BLaER1 treated with 17β-estradiol and CSF1 and Interleukin-3, amounts not matched to agents 10 nM and 100 nM (cell line): ENCODE results near the gene CLK3.
A peak's percentile ranks its signal among the peaks of the same experiment; 100 is the strongest.

Experiments
- H3K27ac ChIP-seq, 11 experiments: shearing (Covaris generic); formaldehyde crosslinking; 2 replicates each; pipeline ENCODE4 v1.8.1; 2022
- H3K27me3 ChIP-seq, 11 experiments: shearing (Covaris generic); formaldehyde crosslinking; 2 replicates each; pipeline ENCODE4 v1.8.1; 2022
- H3K36me3 ChIP-seq, 11 experiments: shearing (Covaris generic); formaldehyde crosslinking; 2 replicates each; pipeline ENCODE4 v1.8.1; 2022
- H3K4me1 ChIP-seq, 10 experiments: shearing (Covaris generic); formaldehyde crosslinking; 2 replicates each; pipeline ENCODE4 v1.8.1; 2022
- H3K4me2 ChIP-seq, 11 experiments: shearing (Covaris generic); formaldehyde crosslinking; 2 replicates each; pipeline ENCODE4 v1.8.1; 2022
- H3K4me3 ChIP-seq, 10 experiments: shearing (Covaris generic); formaldehyde crosslinking; 2 replicates each; pipeline ENCODE4 v1.8.1; 2022
- H3K9ac ChIP-seq, 11 experiments: shearing (Covaris generic); formaldehyde crosslinking; 2 replicates each; pipeline ENCODE4 v1.8.1; 2022
- H3K9me3 ChIP-seq, 11 experiments: shearing (Covaris generic); formaldehyde crosslinking; replicated peaks in 1 of 11; 2 replicates each; pipeline ENCODE4 v1.8.1; 2022
- H4K20me1 ChIP-seq, 11 experiments: shearing (Covaris generic); formaldehyde crosslinking; 2 replicates each; pipeline ENCODE4 v1.8.1; 2022
- Cebpa-rat ChIP-seq, 11 experiments: shearing (Covaris generic); IDR thresholded peaks; 2 replicates each; pipeline ENCODE4 v1.8.1; 2022

The CLK3 gene

GRCh38 chr15:74663303-74664027, 47.8 kb downstream of the CLK3 start:
- H3K9ac ChIP-seq, result no peak overlapping the region; a peak in 1 of 22 replicates
- no peaks in the 10 kb centered on the region for H3K9me3 ChIP-seq
- no peak overlapping the region; a peak in 1 of 22 replicates for H3K27ac ChIP-seq
- TF ChIP-seq Cebpa-rat (IDR thresholded peaks at IDR 0.05), result no peak
- H3K27me3 ChIP-seq, result no peaks in the 10 kb centered on the region
- H3K36me3 ChIP-seq, result peaks cover 6 to 48% (median 19%) of the 10 kb centered on the region in 11 experiments; a peak in 20 of 22 replicates
- no peak overlapping the region for H3K4me3 ChIP-seq
- 0 out of 22 replicates have a peak overlapping the region, but pooled peaks of 1 of the 11 experiments have one; percentile 9 for H3K4me2 ChIP-seq
- peaks cover 0 to 19% (median 0%) of the 10 kb centered on the region in 10 experiments; a peak in 8 of 20 replicates for H3K4me1 ChIP-seq
- peaks cover 18 to 57% (median 35%) of the 10 kb centered on the region in 11 experiments; a peak in 20 of 22 replicates for H4K20me1 ChIP-seq

DNA sequence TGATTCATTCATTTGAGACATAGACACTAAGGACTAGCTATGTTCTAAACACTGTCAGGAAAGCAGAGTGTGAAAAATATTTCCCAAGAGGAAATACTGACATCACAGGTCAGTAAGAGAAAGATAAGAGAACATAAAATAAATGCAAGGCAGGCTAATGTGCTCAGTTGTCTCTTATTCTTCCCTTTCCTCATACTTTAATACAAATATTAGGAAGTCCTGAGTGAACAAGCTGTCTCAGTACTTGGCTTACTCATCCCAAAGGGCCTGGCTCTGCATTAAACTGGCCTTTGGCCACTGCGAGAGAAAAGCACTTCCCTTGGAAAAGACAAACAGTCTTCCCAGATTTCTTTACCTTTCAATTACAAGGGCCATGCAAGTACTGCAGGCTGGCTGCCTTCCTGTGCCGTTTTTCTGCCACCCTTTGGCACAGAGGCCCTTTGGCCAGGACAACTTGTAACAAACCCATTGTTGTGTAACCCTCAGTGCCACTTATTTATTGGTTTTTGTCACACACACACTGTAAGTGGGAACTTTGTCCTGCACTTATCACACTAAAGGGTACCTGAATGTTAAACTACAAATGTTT, 48.5 kb downstream of the CLK3 start:
- Histone ChIP-seq H3K27ac (no peak overlapping the region; a peak in 1 of 22 replicates), H3K4me1 (peaks cover 0 to 19% (median 0%) of the 10 kb centered on the region in 10 experiments; a peak in 8 of 20 replicates), H3K9ac (no peak overlapping the region; a peak in 1 of 22 replicates), H3K27me3 (no peaks in the 10 kb centered on the region), H3K9me3 (no peaks in the 10 kb centered on the region), H3K4me3 (no peak overlapping the region), H4K20me1 (peaks cover 18 to 54% (median 38%) of the 10 kb centered on the region in 11 experiments; a peak in 20 of 22 replicates), H3K36me3 (peaks cover 12 to 52% (median 25%) of the 10 kb centered on the region in 11 experiments; a peak in 21 of 22 replicates), H3K4me2 (0 out of 22 replicates have a peak overlapping the region, but pooled peaks of 1 of the 11 experiments have one; percentile 9)
- 0 out of 22 replicates have a peak, but pooled peaks of 1 of the 11 experiments have one; percentile 14 for TF ChIP-seq Cebpa-rat (IDR thresholded peaks at IDR 0.05)

DNA sequence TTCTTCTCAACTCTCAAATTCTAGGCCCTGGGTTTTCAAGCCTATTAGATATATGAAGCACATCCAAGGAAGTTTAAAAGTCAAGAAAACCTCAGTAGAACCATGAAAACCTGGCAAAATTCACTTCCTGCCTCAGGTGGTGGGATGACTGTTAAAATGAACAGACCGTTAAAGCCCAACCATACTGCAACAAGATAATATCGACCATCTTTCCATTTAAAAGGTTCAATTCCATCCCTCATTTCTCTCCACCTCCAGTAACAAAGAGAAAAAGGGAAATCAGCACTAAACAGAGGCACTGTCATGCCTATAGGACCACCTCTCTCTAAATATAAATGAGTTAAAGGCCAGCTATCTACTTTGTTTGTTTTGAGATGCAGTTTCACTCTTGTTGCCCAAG, 49.0 kb downstream of the CLK3 start:
- Histone ChIP-seq H4K20me1 (peaks cover 22 to 54% (median 40%) of the 10 kb centered on the region in 11 experiments; a peak in 20 of 22 replicates), H3K9ac (no peak overlapping the region), H3K9me3 (no peaks in the 10 kb centered on the region), H3K4me3 (no peak overlapping the region), H3K27me3 (no peaks in the 10 kb centered on the region), H3K4me1 (peaks cover 0 to 19% (median 0%) of the 10 kb centered on the region in 10 experiments; a peak in 8 of 20 replicates), H3K4me2 (0 out of 22 replicates have a peak overlapping the region, but pooled peaks of 1 of the 11 experiments have one; percentile 9), H3K36me3 (peaks cover 16 to 57% (median 30%) of the 10 kb centered on the region in 11 experiments), H3K27ac (no peak overlapping the region)
- TF ChIP-seq Cebpa-rat (IDR thresholded peaks at IDR 0.05), result no peak

GRCh38 chr15:74667975-74668374, 52.3 kb downstream of the CLK3 start:
- Histone ChIP-seq H3K36me3 (peaks cover 42 to 73% (median 55%) of the 10 kb centered on the region in 11 experiments), H3K9me3 (no peaks in the 10 kb centered on the region), H3K4me3 (no peak overlapping the region), H3K4me1 (peaks cover 0 to 19% (median 0%) of the 10 kb centered on the region in 10 experiments; a peak in 8 of 20 replicates), H3K27ac (no peak overlapping the region), H3K9ac (no peak overlapping the region), H4K20me1 (peaks cover 19 to 45% (median 34%) of the 10 kb centered on the region in 11 experiments; a peak in 19 of 22 replicates), H3K4me2 (no peak overlapping the region), H3K27me3 (no peaks in the 10 kb centered on the region)
- no peak for TF ChIP-seq Cebpa-rat (IDR thresholded peaks at IDR 0.05)

- Histone ChIP-seq H3K4me2 (no peak overlapping the region), H4K20me1 (peaks cover 9 to 31% (median 19%) of the 10 kb centered on the region in 11 experiments; a peak in 18 of 22 replicates), H3K27ac (no peak overlapping the region), H3K9ac (no peak overlapping the region), H3K27me3 (no peaks in the 10 kb centered on the region), H3K4me3 (no peak overlapping the region), H3K36me3 (peaks cover 56 to 89% (median 72%) of the 10 kb centered on the region in 11 experiments), H3K4me1 (peaks cover 0 to 5% (median 0%) of the 10 kb centered on the region in 10 experiments; a peak in 4 of 20 replicates), H3K9me3 (no peaks in the 10 kb centered on the region)
- TF ChIP-seq Cebpa-rat (IDR thresholded peaks at IDR 0.05), result no peak
These were observed 54.0 kb downstream of the CLK3 start for GRCh38 chr15:74669627-74670026.

DNA sequence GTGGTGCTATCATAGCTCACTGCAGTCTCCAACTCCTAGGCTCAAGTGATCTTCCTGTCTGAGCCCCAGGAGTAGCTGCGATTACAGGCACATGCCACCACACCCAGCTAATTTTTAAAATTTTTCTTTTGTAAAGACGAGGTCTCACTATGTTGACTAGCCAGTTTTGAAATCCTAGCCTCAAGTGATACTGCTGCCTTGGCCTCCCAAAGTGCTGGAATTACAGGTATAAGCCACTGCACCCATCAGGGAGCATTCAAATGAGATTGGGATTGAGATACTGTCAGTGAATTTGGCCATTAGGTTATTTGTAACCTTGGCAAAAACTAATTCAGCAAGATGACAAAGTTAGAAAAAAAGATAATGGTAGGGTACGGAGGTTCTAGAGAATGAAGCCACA, 58.5 kb downstream of the CLK3 start:
- no peak overlapping the region for H3K27ac ChIP-seq
- H3K9ac ChIP-seq, result no peak overlapping the region
- peaks cover 53 to 62% (median 56%) of the 10 kb centered on the region in 11 experiments for H3K36me3 ChIP-seq
- no peaks in the 10 kb centered on the region for H3K27me3 ChIP-seq
- H3K9me3 ChIP-seq, result no peaks in the 10 kb centered on the region
- peaks cover 0 to 44% (median 13%) of the 10 kb centered on the region in 11 experiments; a peak in 11 of 22 replicates for H4K20me1 ChIP-seq
- H3K4me2 ChIP-seq, result no peak overlapping the region
- H3K4me3 ChIP-seq, result no peak overlapping the region
- peaks cover 0 to 7% (median 0%) of the 10 kb centered on the region in 10 experiments; a peak in 1 of 20 replicates for H3K4me1 ChIP-seq
- no peak for TF ChIP-seq Cebpa-rat (IDR thresholded peaks at IDR 0.05)

GRCh38 chr15:74676801-74677200, 61.2 kb downstream of the CLK3 start:
- Histone ChIP-seq H3K4me2 (no peak overlapping the region), H3K4me3 (no peak overlapping the region)
- no peak for TF ChIP-seq Cebpa-rat (IDR thresholded peaks at IDR 0.05)

More at GRCh38 chr15:74676801-74677200, 61.2 kb downstream of the CLK3 start:
- H3K36me3 ChIP-seq, result peaks cover 27 to 35% (median 30%) of the 10 kb centered on the region in 11 experiments
- no peak overlapping the region for H3K9ac ChIP-seq
- H3K27ac ChIP-seq, result no peak overlapping the region
- H3K9me3 ChIP-seq, result no peaks in the 10 kb centered on the region
- peaks cover 5 to 67% (median 26%) of the 10 kb centered on the region in 11 experiments; a peak in 15 of 22 replicates for H4K20me1 ChIP-seq
- no peaks in the 10 kb centered on the region for H3K27me3 ChIP-seq
- H3K4me1 ChIP-seq, result peaks cover 0 to 7% (median 0%) of the 10 kb centered on the region in 10 experiments; a peak in 2 of 20 replicates
